Measurements from ENCODE around the gene TUBB. TPM values are rescaled to one million over a fixed set of nuclear protein-coding genes. Genes with fewer than 3 reads are reported as not detected.
"Not testable (repeated sequence)": the region's sequence is repeated elsewhere in the genome, so short reads cannot be mapped to it uniquely, and the experiment has no call there.

The TUBB gene
- total and polyA plus RNA-seq, 2 donors (not counting 3 experiments of a cell fraction or from before 2014, with no cell fraction given): 1,276 to 1,408 TPM

GRCh38 chr6:30763618-30764489, 43.7 kb downstream of the TUBB start:
- H3K4me2 ChIP-seq (ENCODE audit: insufficient read depth, low read length): no peak overlapping the region
- no peak for TF ChIP-seq JUN (IDR thresholded peaks at IDR 0.05; ENCODE audit: borderline replicate concordance, insufficient read depth, insufficient read length, low read depth)
- TF ChIP-seq, protein P1, sequence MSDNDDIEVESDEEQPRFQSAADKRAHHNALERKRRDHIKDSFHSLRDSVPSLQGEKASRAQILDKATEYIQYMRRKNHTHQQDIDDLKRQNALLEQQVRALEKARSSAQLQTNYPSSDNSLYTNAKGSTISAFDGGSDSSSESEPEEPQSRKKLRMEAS (IDR thresholded peaks at IDR 0.05; ENCODE audit: insufficient read depth, insufficient read length): no peak
- no peak for TF ChIP-seq GATA2 (IDR thresholded peaks at IDR 0.05; ENCODE audit: insufficient read depth, insufficient read length, low read depth, low read length)
- no peak for TF ChIP-seq MYC (IDR thresholded peaks at IDR 0.05; ENCODE audit: low read depth, low read length)
- TF ChIP-seq CTCF (IDR thresholded peaks at IDR 0.05; ENCODE audit: extremely low read depth in 1 of 2, insufficient read depth in 1 of 2, low read depth in 1 of 2, low read length in 2 of 2): peak; percentile 3 to 25
- TF ChIP-seq POLR2AphosphoS5 (IDR thresholded peaks at IDR 0.05; ENCODE audit: insufficient read depth, low read depth, low read length): peak; percentile 28
- H3K36me3 ChIP-seq (ENCODE audit: control insufficient read depth in 2 of 2, extremely low read depth in 1 of 2, insufficient read depth in 2 of 2, low read length in 2 of 2): no peaks in the 10 kb centered on the region
- TSS peak; percentile 46 for BruUV-seq (replicated peaks)
- peak; percentile 96 for FAIRE-seq
- H3K27me3 ChIP-seq (ENCODE audit: control insufficient read depth in 2 of 2, insufficient read depth in 2 of 2, low read length in 2 of 2): no peaks in the 10 kb centered on the region
- H3K4me1 ChIP-seq (ENCODE audit: control insufficient read depth, extremely low read depth, insufficient read depth, low read length): peaks cover 32% of the 10 kb centered on the region
- peak overlapping the region; percentile 56 for H3K9ac ChIP-seq (replicated peaks; ENCODE audit: extremely low read depth, insufficient read depth, low read length)
- H3K9me3 ChIP-seq (replicated peaks; ENCODE audit: control insufficient read depth, insufficient read depth, low read length): no peaks in the 10 kb centered on the region
- peak; percentile 97 for DNase-seq (ENCODE audit: low read depth, low spot score)
- dilution Hi-C loops (cut with MboI; ENCODE audit: extremely low pct_ligation_motif_present, low sequenced_read_pairs) (no loop called here), intact Hi-C loops (cut with micrococcal nuclease) (loop anchor here (1.0 kb wide), 4 partner anchors 12 to 58 kb away; no protein-coding TSS in a partner anchor)
- ChIA-PET POLR2A (interaction anchor here (0.8 to 1.6 kb wide), 5 partner anchors 11 to 50 kb away, joined by 5 to 9 read pairs (median 6); partner anchors contain the start of gene IER3), CTCF (interaction anchor here (0.5 to 1.8 kb wide), 19 partner anchors 9 to 323 kb away, joined by 3 to 12 read pairs (median 5); partner anchors contain the start of gene VARS2)
- no peaks in the 10 kb centered on the region for H4K20me1 ChIP-seq (replicated peaks; ENCODE audit: control insufficient read depth, extremely low read depth, insufficient read depth, low read length)
- no peak overlapping the region for H3K4me3 ChIP-seq (replicated peaks in 1 of 3; ENCODE audit: insufficient read depth in 1 of 3, low read depth in 1 of 3, low read length in 3 of 3)
- no peaks in the 10 kb centered on the region for H3K9me1 ChIP-seq (replicated peaks; ENCODE audit: control insufficient read depth, extremely low read depth, insufficient read depth, low read length)
- peak overlapping the region; percentile 78 for H3K27ac ChIP-seq (ENCODE audit: insufficient read depth, low read depth, low read length)
- no peaks in the 10 kb centered on the region for H3K79me2 ChIP-seq (ENCODE audit: control insufficient read depth, insufficient read depth, low read length)
- H2AFZ ChIP-seq (ENCODE audit: low read depth, low read length): peak overlapping the region; percentile 60

DNA sequence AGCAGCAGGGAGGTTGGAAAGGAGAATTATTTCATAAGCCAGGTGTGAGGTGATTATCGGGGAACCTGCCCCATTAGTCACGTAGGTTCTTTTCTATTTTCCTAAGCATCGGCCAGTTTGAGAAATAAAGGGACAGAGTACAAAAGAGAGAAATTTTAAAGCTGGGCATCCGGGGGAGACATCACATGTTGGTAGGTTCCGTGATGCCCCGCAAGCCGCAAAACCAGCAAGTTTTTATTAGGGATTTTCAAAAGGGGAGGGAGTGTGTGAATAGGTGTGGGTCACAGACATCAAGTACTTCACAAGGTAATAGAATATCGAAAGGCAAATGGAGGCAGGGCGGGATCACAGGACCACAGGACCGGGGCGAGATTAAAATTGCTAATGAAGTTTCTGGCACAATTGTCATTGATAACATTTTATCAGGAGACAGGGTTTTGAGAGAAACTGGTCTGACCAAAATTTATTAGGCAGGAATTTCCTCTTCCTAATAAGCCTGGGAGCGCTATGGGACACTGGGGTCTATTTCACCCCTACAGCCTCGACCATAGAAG, 44.4 kb downstream of the TUBB start:
- peak overlapping the region; percentile 60 for H2AFZ ChIP-seq (ENCODE audit: low read depth, low read length)
- CTCF ChIA-PET: interaction anchor here (0.8 to 1.8 kb wide), 18 partner anchors 8 to 323 kb away, joined by 3 to 12 read pairs (median 5); partner anchors contain the start of gene VARS2
- H3K79me2 ChIP-seq (ENCODE audit: control insufficient read depth, insufficient read depth, low read length); H3K9me3 ChIP-seq (replicated peaks; ENCODE audit: control insufficient read depth, insufficient read depth, low read length); dilution Hi-C loops (cut with MboI; ENCODE audit: extremely low pct_ligation_motif_present, low sequenced_read_pairs); H3K36me3 ChIP-seq (ENCODE audit: control insufficient read depth in 2 of 2, extremely low read depth in 1 of 2, insufficient read depth in 2 of 2, low read length in 2 of 2); H3K4me2 ChIP-seq (ENCODE audit: insufficient read depth, low read length); H4K20me1 ChIP-seq (replicated peaks; ENCODE audit: control insufficient read depth, extremely low read depth, insufficient read depth, low read length); H3K4me3 ChIP-seq (replicated peaks in 1 of 3; ENCODE audit: insufficient read depth in 1 of 3, low read depth in 1 of 3, low read length in 3 of 3); DNase-seq (ENCODE audit: low read depth, low spot score); H3K27me3 ChIP-seq (ENCODE audit: control insufficient read depth in 2 of 2, insufficient read depth in 2 of 2, low read length in 2 of 2); FAIRE-seq; H3K9me1 ChIP-seq (replicated peaks; ENCODE audit: control insufficient read depth, extremely low read depth, insufficient read depth, low read length): not testable (repeated sequence)
- H3K9ac ChIP-seq (replicated peaks; ENCODE audit: extremely low read depth, insufficient read depth, low read length): peak overlapping the region; percentile 56
- peak overlapping the region; percentile 78 for H3K27ac ChIP-seq (ENCODE audit: insufficient read depth, low read depth, low read length)
- POLR2A ChIA-PET: interaction anchor here (1.0 to 1.6 kb wide), 4 partner anchors 12 to 20 kb away, joined by 5 to 9 read pairs (median 6); partner anchors contain the start of gene IER3
- H3K4me1 ChIP-seq (ENCODE audit: control insufficient read depth, extremely low read depth, insufficient read depth, low read length): peaks cover 31% of the 10 kb centered on the region
- BruUV-seq (replicated peaks): TSS peak; percentile 24
- intact Hi-C loops (cut with micrococcal nuclease): loop anchor here (1.0 kb wide), 4 partner anchors 12 to 58 kb away; no protein-coding TSS in a partner anchor
